Muscle layer of duodenum (tissue), 2 donors: Measurements from ENCODE around the gene CCL23.

Source experiments
- H3K27ac ChIP-seq: one replicate; pipeline ENCODE4 v1.7.0; 2013; ENCODE audit warnings: mild to moderate bottlenecking, low read length
- H3K27me3 ChIP-seq: one replicate; pipeline ENCODE4 v1.7.0; 2013; ENCODE audit warnings: low read depth, mild to moderate bottlenecking, control low read depth, low read length
- H3K36me3 ChIP-seq, 2 donors: one replicate each; pipeline ENCODE4 v1.7.0; 2013; ENCODE audit warnings: low read length in 2 of 2, control low read depth in 1 of 2, mild to moderate bottlenecking in 1 of 2; ENCODE audit not compliant: insufficient read depth in 2 of 2, control insufficient read depth in 1 of 2
- H3K4me1 ChIP-seq, 2 donors: one replicate each; pipeline ENCODE4 v1.7.0; 2013; ENCODE audit warnings: low read length in 2 of 2, mild to moderate bottlenecking in 2 of 2, control low read depth in 1 of 2, moderate library complexity in 1 of 2; ENCODE audit not compliant: insufficient read depth in 2 of 2, control insufficient read depth in 1 of 2
- H3K4me3 ChIP-seq, 2 donors: one replicate each; pipeline ENCODE4 v1.7.0; 2013; ENCODE audit warnings: low read length in 2 of 2, low read depth in 1 of 2, mild to moderate bottlenecking in 1 of 2
- H3K9me3 ChIP-seq, 2 donors: one replicate each; pipeline ENCODE4 v1.7.0; 2013; ENCODE audit warnings: low read length in 2 of 2, control low read depth in 1 of 2, mild to moderate bottlenecking in 1 of 2; ENCODE audit not compliant: control insufficient read depth in 1 of 2
- donor health status: healthy.

The CCL23 gene

DNA sequence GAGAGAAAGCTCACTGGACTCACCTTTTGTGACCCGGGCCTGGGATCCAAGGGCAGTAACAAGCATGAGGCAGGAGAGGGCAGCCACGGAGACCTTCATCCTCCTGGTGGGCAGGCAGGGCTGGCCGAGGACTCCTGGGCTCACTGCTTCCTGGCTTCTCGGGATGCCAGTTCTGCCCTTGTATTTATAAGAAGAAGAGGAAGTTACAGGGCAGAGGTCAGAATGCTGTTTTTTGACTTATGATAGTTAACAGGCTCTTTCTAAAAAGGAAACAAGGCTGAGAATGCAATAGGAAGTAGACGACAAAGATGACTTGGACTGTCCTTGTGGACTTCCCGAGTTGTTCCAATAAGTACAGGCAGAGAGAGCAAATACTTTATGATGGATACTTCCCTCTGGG is at the start of gene CCL23:
Gene CCL23, minus strand, starts transcription at position 174 of the 400 bp plus-strand sequence. Its CDS starts 75 bp downstream, at position 99.
- no peak within 1 kb of the TSS for H3K27ac ChIP-seq
- H3K4me1 ChIP-seq = no peaks in the 10 kb centered on the region
- no peaks in the 10 kb centered on the region for H3K27me3 ChIP-seq
- H3K36me3 ChIP-seq = no peaks in the 10 kb centered on the region
- peaks cover 0 to 1% of the 10 kb centered on the region in 2 donors for H3K9me3 ChIP-seq
- no peak within 1 kb of the TSS for H3K4me3 ChIP-seq

DNA sequence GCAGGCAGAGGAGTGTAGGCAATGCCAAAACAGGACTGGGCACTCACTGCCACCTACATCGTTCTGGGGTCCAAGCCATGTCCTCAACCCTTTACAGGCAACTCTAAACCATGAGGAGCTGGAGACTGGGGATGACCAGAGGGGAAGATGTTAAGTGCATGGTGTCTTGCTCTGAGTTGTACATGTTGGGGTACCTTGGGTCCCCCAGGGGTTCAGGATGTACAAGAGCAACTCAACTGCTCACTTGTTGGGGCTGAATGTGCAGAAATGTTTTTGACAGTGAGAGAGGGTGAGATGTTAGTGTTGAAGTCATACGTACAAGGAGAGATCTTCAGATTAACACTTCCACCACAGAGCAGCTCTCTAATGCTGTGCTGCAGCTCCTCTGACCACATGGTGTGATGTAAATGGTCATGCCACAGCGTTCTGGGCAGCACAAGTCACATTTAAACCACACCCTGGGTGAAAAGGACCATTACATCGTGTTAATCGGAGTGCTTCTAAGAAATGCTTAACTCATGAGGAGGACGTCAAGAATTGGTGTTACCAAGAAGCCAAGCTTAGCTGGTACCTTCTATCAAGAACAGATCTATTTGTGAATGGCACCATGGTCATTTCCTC is 48.7 kb upstream of the CCL23 start:
- Histone ChIP-seq H3K4me1 (no peaks in the 10 kb centered on the region), H3K4me3 (no peak overlapping the region), H3K27ac (no peak overlapping the region), H3K27me3 (no peaks in the 10 kb centered on the region), H3K36me3 (no peaks in the 10 kb centered on the region), H3K9me3 (no peaks in the 10 kb centered on the region)

- H3K4me3 ChIP-seq = no peak within 1 kb of the TSS
- no peaks in the 10 kb centered on the region for H3K36me3 ChIP-seq
- no peaks in the 10 kb centered on the region for H3K4me1 ChIP-seq
- H3K9me3 ChIP-seq = no peaks in the 10 kb centered on the region
- no peak within 1 kb of the TSS for H3K27ac ChIP-seq
- no peaks in the 10 kb centered on the region for H3K27me3 ChIP-seq
Measured at GRCh38 chr17:36063786-36064541, 46.2 kb upstream of the CCL23 start, which contains the start of gene CCL18. CCL18 (plus strand) TSS chr17:36064272; CDS start chr17:36064343, 71 bp downstream.

- H3K9me3 ChIP-seq = no peaks in the 10 kb centered on the region
Measured at GRCh38 chr17:36060816-36061215, 43.0 kb upstream of the CCL23 start.

GRCh38 chr17:36059406-36059805 is 41.6 kb upstream of the CCL23 start:
- Histone ChIP-seq H3K9me3 (no peaks in the 10 kb centered on the region), H3K4me3 (no peak overlapping the region), H3K4me1 (no peaks in the 10 kb centered on the region), H3K27me3 (no peaks in the 10 kb centered on the region), H3K27ac (no peak overlapping the region), H3K36me3 (no peaks in the 10 kb centered on the region)

More at GRCh38 chr17:36060816-36061215, 43.0 kb upstream of the CCL23 start:
- Histone ChIP-seq H3K36me3 (no peaks in the 10 kb centered on the region), H3K4me1 (no peaks in the 10 kb centered on the region), H3K27ac (no peak overlapping the region), H3K27me3 (no peaks in the 10 kb centered on the region), H3K4me3 (no peak overlapping the region)

DNA sequence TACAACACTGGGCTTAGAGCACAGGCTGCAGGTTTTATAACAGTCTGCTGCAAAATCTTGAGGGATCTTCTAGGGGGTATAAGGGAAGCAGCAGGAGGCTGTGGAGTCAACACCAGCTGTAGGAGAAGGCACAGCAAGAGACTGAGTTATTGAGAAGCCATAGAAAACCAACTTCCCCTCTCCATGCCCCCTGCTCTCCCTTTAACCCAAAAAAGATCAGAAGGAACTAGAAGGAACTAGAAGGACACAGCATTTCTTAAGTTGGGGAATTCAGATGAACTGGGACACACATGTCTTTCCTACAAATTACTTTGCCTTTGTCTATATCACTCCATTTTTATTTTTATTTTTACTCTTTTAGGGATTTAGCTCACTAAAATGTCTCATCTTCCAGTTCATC is 40.1 kb upstream of the CCL23 start:
- H3K9me3 ChIP-seq = no peaks in the 10 kb centered on the region
- no peak overlapping the region for H3K4me3 ChIP-seq
- H3K27me3 ChIP-seq = no peaks in the 10 kb centered on the region
- no peak overlapping the region for H3K27ac ChIP-seq
- H3K36me3 ChIP-seq = no peaks in the 10 kb centered on the region
- H3K4me1 ChIP-seq = no peaks in the 10 kb centered on the region

DNA sequence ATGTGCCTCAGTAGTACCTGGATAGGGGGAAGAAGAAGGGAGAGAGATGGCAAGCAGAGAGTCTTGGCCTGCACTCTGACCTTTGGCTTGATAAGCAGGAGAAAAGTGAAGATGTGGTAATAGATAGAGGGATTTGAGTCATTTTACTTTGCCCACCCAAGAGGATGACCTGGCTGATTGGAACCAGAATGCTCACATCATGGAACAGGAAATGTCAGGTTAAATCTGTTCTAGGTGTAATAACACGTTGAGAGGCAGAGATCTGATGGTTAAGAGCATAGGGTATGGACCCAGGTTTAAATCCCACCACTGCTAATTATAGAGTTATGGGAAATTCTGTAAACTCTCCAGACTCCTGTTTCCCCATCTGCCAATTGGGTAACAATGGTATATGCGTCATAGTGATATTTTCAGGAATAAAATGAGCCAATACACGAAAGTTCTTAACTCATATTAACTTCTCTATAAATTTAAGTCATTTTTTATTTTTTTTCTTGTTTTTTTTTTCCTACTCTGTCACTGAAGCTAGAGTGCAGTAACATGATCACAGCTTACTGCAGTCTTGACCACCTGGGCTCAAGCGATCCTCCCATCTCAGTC is 38.2 kb upstream of the CCL23 start:
- Histone ChIP-seq H3K4me3 (no peak overlapping the region), H3K36me3 (no peaks in the 10 kb centered on the region), H3K9me3 (peaks cover 0 to 3% of the 10 kb centered on the region in 2 donors), H3K27me3 (no peaks in the 10 kb centered on the region), H3K27ac (no peak overlapping the region), H3K4me1 (no peaks in the 10 kb centered on the region)

DNA sequence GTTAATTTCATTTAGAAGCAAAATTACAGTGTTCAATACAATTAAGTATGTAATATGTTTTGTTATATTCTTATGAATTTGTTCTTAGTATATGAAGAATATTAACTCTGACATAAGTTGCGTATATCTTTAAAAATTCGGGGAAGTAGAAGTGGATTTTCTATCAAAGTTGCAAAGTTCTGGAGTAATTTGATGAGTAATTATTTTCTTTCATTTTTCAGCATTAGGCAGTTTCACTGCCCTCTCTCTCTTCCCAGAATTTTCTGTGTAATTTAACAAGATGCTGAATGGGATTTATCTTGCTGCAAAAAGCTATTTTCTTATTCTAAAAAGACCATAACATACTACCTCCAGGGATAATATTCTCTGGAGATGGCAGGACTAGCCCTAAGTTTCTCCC is 37.4 kb upstream of the CCL23 start:
- Histone ChIP-seq H3K27ac (no peak overlapping the region), H3K9me3 (peaks cover 0 to 3% of the 10 kb centered on the region in 2 donors), H3K4me1 (no peaks in the 10 kb centered on the region), H3K27me3 (no peaks in the 10 kb centered on the region), H3K36me3 (no peaks in the 10 kb centered on the region), H3K4me3 (no peak overlapping the region)

- no peak overlapping the region for H3K27ac ChIP-seq
- H3K4me3 ChIP-seq = no peak overlapping the region
- no peaks in the 10 kb centered on the region for H3K36me3 ChIP-seq
- no peaks in the 10 kb centered on the region for H3K4me1 ChIP-seq
- no peaks in the 10 kb centered on the region for H3K27me3 ChIP-seq
- peaks cover 0 to 21% of the 10 kb centered on the region in 2 donors for H3K9me3 ChIP-seq
Measured at GRCh38 chr17:36049643-36050042, 31.9 kb upstream of the CCL23 start.

GRCh38 chr17:36048066-36048465 is 30.3 kb upstream of the CCL23 start:
- no peaks in the 10 kb centered on the region for H3K4me1 ChIP-seq
- H3K36me3 ChIP-seq = no peaks in the 10 kb centered on the region
- no peak overlapping the region for H3K4me3 ChIP-seq
- no peak overlapping the region for H3K27ac ChIP-seq
- H3K9me3 ChIP-seq = peaks cover 0 to 21% of the 10 kb centered on the region in 2 donors
- H3K27me3 ChIP-seq = no peaks in the 10 kb centered on the region

DNA sequence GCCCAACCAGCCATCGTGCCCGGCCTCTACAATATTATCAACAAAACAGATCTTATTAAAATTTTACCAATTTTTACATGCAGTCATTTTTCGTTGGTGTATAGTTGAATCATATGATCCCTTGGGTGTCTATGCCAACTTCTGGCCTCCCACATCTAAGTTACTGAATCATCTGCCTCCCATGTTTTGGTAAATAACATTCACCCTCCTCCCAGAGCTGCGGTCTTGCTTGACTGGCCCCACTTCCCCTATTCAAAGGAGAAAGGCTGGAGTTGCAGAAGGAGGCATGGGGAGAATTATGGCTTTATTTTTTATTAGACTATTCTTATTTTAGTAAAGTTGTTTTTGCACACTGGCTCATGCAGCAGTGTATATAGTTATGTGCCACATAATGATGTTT is 18.5 kb upstream of the CCL23 start:
- Histone ChIP-seq H3K4me3 (no peak overlapping the region), H3K9me3 (no peaks in the 10 kb centered on the region), H3K4me1 (no peaks in the 10 kb centered on the region), H3K36me3 (no peaks in the 10 kb centered on the region), H3K27ac (no peak overlapping the region), H3K27me3 (no peaks in the 10 kb centered on the region)
